Tibial nerve (tissue), 3 donors: ENCODE data around the gene TBC1D16.

Source experiments
- EP300 ChIP-seq, 2 donors: sonication (generic); formaldehyde crosslinking; IDR thresholded peaks; one replicate each; pipeline ENCODE4 v1.6.1; 2017; ENCODE audit warnings: antibody characterized with exemption in 2 of 2, mild to moderate bottlenecking in 1 of 2
- POLR2A ChIP-seq, 2 donors: fragments of 450-650 bp; IDR thresholded peaks; one replicate each; pipeline ENCODE4 v1.6.1; 2017; ENCODE audit warnings: antibody characterized with exemption in 2 of 2, mild to moderate bottlenecking in 2 of 2, moderate library complexity in 2 of 2

DNA sequence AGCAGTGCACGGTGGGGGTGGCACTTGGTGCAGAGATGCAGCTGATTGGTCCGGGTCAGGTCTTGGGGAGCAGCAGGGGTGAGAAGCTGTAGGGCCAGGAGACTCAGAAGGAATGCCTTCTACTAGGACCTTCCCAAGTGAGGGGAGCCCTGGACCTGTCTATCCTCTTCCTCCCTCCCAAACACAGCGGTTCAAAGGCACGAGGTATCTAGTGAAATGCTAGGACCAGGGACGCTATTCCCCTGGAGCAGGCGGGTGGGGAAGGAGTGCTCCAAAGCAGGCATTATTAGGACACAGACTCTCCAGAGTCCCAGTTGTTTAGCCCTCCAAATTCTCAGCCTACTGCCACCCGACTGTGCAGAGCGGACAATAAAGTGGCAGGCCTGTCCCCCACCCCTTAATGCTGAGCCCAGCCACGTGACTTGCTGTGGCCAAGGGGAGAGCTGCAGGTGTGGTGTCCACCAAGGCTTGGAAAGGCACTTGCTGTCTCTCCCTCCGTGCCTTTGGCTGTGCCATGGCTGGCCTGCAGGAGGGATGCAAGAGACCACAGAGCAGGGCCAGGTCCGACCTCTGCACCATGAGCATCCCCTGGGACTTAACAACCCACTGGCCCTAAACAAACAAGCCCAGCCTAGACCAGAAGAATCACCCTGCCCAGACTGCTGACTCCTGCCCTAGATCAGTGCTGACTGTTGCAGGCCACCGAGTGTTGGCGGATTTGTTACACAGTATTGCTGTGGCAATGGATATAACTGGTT is 97.2 kb downstream of the TBC1D16 start:
- no peak for TF ChIP-seq EP300 (IDR thresholded peaks at IDR 0.05)
- no peak for TF ChIP-seq POLR2A (IDR thresholded peaks at IDR 0.05)
